Keratinocyte (primary cell): ENCODE data around the gene MED29. TPM values are rescaled to one million over a fixed set of nuclear protein-coding genes. Genes with fewer than 3 reads are reported as not detected.

ENCODE experiments used
- DNase-seq: peaks from one replicate; pipeline ENCODE4 v3.0.0-alpha.2; 2011; ENCODE audit warnings: low read depth, missing footprints, low spot score
- FAIRE-seq: peaks from 2 replicates; lab custom pipeline; 2011; peaks lifted over from hg19 to GRCh38; lab: Jason Lieb, UNC
- H2AFZ ChIP-seq: 2 replicates; pipeline ENCODE4 v1.6.0; 2012; ENCODE audit warnings: low read length, control low read depth, inconsistent platforms; ENCODE audit not compliant: control insufficient read depth
- H3K27ac ChIP-seq: 2 replicates; pipeline ENCODE4 v1.5.1; 2011; ENCODE audit warnings: low read length; ENCODE audit not compliant: control insufficient read depth, insufficient read depth
- H3K27me3 ChIP-seq: 3 replicates; pipeline ENCODE4 v1.6.0; 2011; ENCODE audit warnings: low read length; ENCODE audit not compliant: control insufficient read depth, insufficient read depth; ENCODE audit errors: extremely low read depth
- H3K36me3 ChIP-seq, 2 experiments: 2 replicates in 1 of 2; 3 replicates in 1 of 2; pipeline ENCODE4 v1.5.1; 2011; ENCODE audit warnings: low read length in 2 of 2, mild to moderate bottlenecking in 1 of 2; ENCODE audit not compliant: control insufficient read depth in 2 of 2, insufficient read depth in 2 of 2; ENCODE audit errors: extremely low read depth in 1 of 2
- H3K4me1 ChIP-seq: 3 replicates; pipeline ENCODE4 v1.5.1; 2011; ENCODE audit warnings: low read length; ENCODE audit not compliant: control insufficient read depth, insufficient read depth; ENCODE audit errors: extremely low read depth
- H3K4me2 ChIP-seq: 3 replicates; pipeline ENCODE4 v1.6.0; 2011; ENCODE audit warnings: low read depth, low read length; ENCODE audit not compliant: control insufficient read depth, insufficient read depth; ENCODE audit errors: extremely low read depth
- H3K4me3 ChIP-seq, 3 experiments: fragments of 200-600 bp in 1 of 3; sonication (generic) in 1 of 3; 2 replicates in 2 of 3; 3 replicates in 1 of 3; pipeline ENCODE4 v1.5.1; 2011 to 2016; ENCODE audit warnings: low read length in 3 of 3, mild to moderate bottlenecking in 3 of 3, control low read depth in 2 of 3, inconsistent platforms in 1 of 3, low read depth in 1 of 3, mixed read lengths in 1 of 3, mixed run types in 1 of 3, moderate library complexity in 1 of 3; ENCODE audit not compliant: control insufficient read depth in 2 of 3, insufficient read depth in 2 of 3; ENCODE audit errors: extremely low read depth in 1 of 3
- H3K79me2 ChIP-seq: 2 replicates; pipeline ENCODE4 v1.6.0; 2012; ENCODE audit warnings: low read length; ENCODE audit not compliant: control insufficient read depth, insufficient read depth
- H3K9ac ChIP-seq: 3 replicates; pipeline ENCODE4 v1.6.0; 2011; ENCODE audit warnings: low read length; ENCODE audit not compliant: control insufficient read depth, insufficient read depth; ENCODE audit errors: extremely low read depth
- H3K9me1 ChIP-seq: 3 replicates; pipeline ENCODE4 v1.6.0; 2011; ENCODE audit warnings: low read length; ENCODE audit not compliant: control insufficient read depth, insufficient read depth; ENCODE audit errors: extremely low read depth
- H3K9me3 ChIP-seq: 2 replicates; pipeline ENCODE4 v1.5.1; 2012; ENCODE audit warnings: low read depth, low read length; ENCODE audit not compliant: control insufficient read depth
- H4K20me1 ChIP-seq: 3 replicates; pipeline ENCODE4 v1.6.0; 2011; ENCODE audit warnings: low read length; ENCODE audit not compliant: control insufficient read depth, insufficient read depth; ENCODE audit errors: extremely low read depth
- CTCF ChIP-seq, 3 experiments: IDR thresholded peaks in 1 of 3; conservative IDR thresholded peaks in 1 of 3; optimal IDR thresholded peaks in 1 of 3; 2 replicates in 2 of 3; 3 replicates in 1 of 3; pipeline versions ENCODE3 to v1.5.1; 2011; ENCODE audit warnings: low read length in 3 of 3, mild to moderate bottlenecking in 3 of 3, moderate library complexity in 2 of 3, control low read depth in 1 of 3, inconsistent platforms in 1 of 3; ENCODE audit not compliant: insufficient read depth in 2 of 3; ENCODE audit errors: extremely low read depth in 1 of 3
- EZH2 ChIP-seq: IDR thresholded peaks from one replicate; pipeline ENCODE4 v1.6.1; 2012; ENCODE audit warnings: inconsistent platforms, mild to moderate bottlenecking, low read length, moderate library complexity
- dilution Hi-C: fragments of 300-500 bp; cut with MboI; formaldehyde crosslinking; loops from one replicate; pipeline ENCODE4 v1.7.0; 2020; ENCODE audit warnings: low sequenced_read_pairs; ENCODE audit not compliant: extremely low pct_ligation_motif_present
- polyA plus RNA-seq, 5 experiments: library from polyadenylated mRNA; depleted of rRNA in 3 of 5; stranded (reverse) in 3 of 5; stranded (forward) in 1 of 5; unstranded in 1 of 5; fragments of >200 nt; gene quantifications; 1 replicate in 1 of 5; 2 replicates in 3 of 5; 3 replicates in 1 of 5; pipeline versions ENCODE4 v1.2.1 to v1.2.3, GENCODE V29; 2011 to 2012; ENCODE audit warnings: missing spikeins in 2 of 5, low read depth in 1 of 5, low replicate concordance in 1 of 5

Gene MED29
- polyA plus RNA-seq, 1 donor (not counting 4 experiments of a cell fraction or from before 2014, with no cell fraction given) = 14.7 TPM

- dilution Hi-C loops = no loop called here
- TF ChIP-seq EZH2 (no peak), CTCF (optimal IDR thresholded peaks at IDR 0.05 in 1 of 3, IDR thresholded peaks at IDR 0.05 in 1 of 3, conservative IDR thresholded peaks at IDR 0.05 in 1 of 3; ENCODE audit: extremely low read depth in 1 of 3, insufficient read depth in 2 of 3, low read length in 3 of 3) (no peak)
- H3K27ac ChIP-seq = peak overlapping the region; percentile 88
- H3K9ac ChIP-seq = peak overlapping the region; percentile 93
- H3K4me1 ChIP-seq = peaks cover 21% of the 10 kb centered on the region
- H2AFZ ChIP-seq = no peak overlapping the region
- no peaks in the 10 kb centered on the region for H3K9me3 ChIP-seq
- H3K9me1 ChIP-seq = no peaks in the 10 kb centered on the region
- H3K27me3 ChIP-seq = no peaks in the 10 kb centered on the region
- H3K36me3 ChIP-seq = peaks cover 8 to 18% of the 10 kb centered on the region in 2 experiments
- H3K4me3 ChIP-seq = peak overlapping the region in 2 of 3 experiments; percentile 11 to 50
- peaks cover 24% of the 10 kb centered on the region for H3K79me2 ChIP-seq
- H3K4me2 ChIP-seq = peak overlapping the region; percentile 65
- FAIRE-seq (no peak), DNase-seq (no peak)
- peaks cover 4% of the 10 kb centered on the region for H4K20me1 ChIP-seq
Observed at GRCh38 chr19:39411081-39411831, 20.1 kb downstream of the MED29 start.

DNA sequence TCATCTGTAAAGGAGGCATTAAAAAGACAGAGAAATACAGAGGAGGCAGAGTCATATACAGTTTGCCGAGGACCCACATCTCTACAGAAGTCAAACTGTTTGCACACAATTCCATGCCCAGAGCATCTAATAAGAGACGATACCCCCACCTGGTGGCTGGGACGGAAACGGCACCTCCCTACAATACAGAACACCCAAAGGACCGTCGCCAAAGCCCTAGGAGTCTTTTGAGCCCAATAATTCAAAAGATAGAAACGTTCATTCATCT, 20.6 kb downstream of the MED29 start:
- H3K4me2 ChIP-seq = peak overlapping the region; percentile 65
- FAIRE-seq (peak; percentile 71), DNase-seq (no peak)
- peaks cover 20% of the 10 kb centered on the region for H3K4me1 ChIP-seq
- no peak overlapping the region for H2AFZ ChIP-seq
- TF ChIP-seq EZH2 (no peak), CTCF (optimal IDR thresholded peaks at IDR 0.05 in 1 of 3, IDR thresholded peaks at IDR 0.05 in 1 of 3, conservative IDR thresholded peaks at IDR 0.05 in 1 of 3; ENCODE audit: extremely low read depth in 1 of 3, insufficient read depth in 2 of 3, low read length in 3 of 3) (peak; percentile 79 to 94 (median 93))
- H4K20me1 ChIP-seq = peaks cover 4% of the 10 kb centered on the region
- H3K36me3 ChIP-seq = peaks cover 8 to 18% of the 10 kb centered on the region in 2 experiments
- no peaks in the 10 kb centered on the region for H3K9me1 ChIP-seq
- H3K9me3 ChIP-seq = no peaks in the 10 kb centered on the region
- peak overlapping the region in 2 of 3 experiments; percentile 11 to 50 for H3K4me3 ChIP-seq
- H3K27ac ChIP-seq = peak overlapping the region; percentile 88
- peak overlapping the region; percentile 93 for H3K9ac ChIP-seq
- peaks cover 23% of the 10 kb centered on the region for H3K79me2 ChIP-seq
- no peaks in the 10 kb centered on the region for H3K27me3 ChIP-seq
- dilution Hi-C loops = no loop called here
